Stimulated activated CD4-positive, alpha-beta T cell treated with anti-CD3 and anti-CD28 coated beads, TNF-alpha, amount 100 ng/mL, for 1 hour (primary cell): ENCODE data around the gene AP1M2.
"Not testable (repeated sequence)": the region's sequence is repeated elsewhere in the genome, so short reads cannot be mapped to it uniquely, and the experiment has no call there.

ENCODE experiments used
- DNase-seq, 3 donors: peaks; one replicate each; pipeline ENCODE4 v3.0.0-alpha.2; 2020; ENCODE audit warnings: low read depth in 3 of 3, low spot score in 1 of 3

AP1M2 gene

DNA sequence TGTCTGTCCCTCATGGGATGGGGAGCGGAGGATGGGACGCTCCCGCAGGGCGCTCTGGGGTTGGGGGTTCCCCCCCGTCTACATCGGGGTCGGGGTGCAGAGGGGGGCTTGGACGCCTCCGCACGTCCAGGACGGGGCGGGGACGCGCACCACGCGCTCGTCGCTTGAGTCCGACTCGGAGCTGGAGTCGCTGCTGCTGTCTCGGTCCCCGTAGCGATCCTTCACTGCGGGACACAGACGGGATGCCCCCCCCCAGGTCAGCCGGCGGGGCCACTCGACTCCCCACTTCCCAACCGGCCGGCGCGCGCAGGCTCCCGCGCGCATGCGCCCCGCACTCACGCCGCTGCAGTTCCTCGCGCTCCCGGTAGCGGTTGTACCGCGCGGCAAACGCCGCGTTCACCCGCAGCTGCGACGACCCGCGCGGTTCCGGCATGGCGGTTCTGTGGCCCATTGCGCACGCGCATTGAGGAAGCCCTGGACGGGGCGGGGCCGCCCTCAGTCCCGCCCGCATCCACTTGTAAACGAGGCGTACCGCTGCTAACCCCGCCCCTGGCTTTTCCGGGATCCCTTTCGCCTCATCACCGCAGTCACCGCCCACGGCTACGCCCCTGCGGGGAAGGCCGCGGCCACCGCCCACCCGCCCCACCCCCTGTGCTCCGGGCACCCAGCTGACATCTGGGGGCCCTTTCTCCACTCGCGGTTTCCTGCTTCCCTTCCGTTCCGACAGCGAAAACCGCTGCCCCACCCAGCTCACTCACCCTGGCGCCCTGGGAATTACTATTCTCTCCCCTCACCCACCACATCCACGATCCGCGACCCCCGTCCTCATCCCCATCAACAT lies 21.3 kb downstream of the AP1M2 start, which contains the start of gene KRI1:
Gene KRI1 (minus strand): TSS at position 444 of the 841 bp plus-strand sequence. CDS start 11 bp downstream, at position 433.
- DNase-seq, result peak; percentile 97 to 99 (median 98)

DNA sequence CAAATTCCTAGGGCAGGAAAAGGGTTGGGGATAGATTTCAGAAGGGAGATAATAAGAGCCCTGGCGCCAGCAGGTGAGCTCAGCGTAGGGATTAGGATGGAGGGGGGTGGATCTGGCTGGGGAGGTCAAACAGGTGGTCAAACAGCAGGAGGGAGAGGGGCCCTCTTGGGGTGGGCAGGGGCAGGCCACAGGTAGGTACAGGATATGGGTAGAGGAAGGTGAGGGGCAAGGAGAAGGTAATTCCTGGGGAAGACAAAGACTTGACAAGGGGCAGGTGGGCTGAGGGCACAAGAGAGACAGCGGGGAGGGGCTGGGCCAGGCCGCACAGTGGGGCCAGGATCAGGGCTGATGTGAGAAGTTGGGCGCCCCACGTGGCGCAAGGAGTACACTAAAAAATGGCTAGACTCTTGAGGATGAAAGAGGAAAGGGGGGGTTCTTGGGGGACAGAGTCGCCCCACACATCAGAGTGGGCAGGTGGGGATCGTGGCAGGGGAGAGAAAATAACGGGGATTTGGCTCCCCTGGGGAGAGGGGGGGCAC lies 22.0 kb downstream of the AP1M2 start:
- DNase-seq, result no peak

DNA sequence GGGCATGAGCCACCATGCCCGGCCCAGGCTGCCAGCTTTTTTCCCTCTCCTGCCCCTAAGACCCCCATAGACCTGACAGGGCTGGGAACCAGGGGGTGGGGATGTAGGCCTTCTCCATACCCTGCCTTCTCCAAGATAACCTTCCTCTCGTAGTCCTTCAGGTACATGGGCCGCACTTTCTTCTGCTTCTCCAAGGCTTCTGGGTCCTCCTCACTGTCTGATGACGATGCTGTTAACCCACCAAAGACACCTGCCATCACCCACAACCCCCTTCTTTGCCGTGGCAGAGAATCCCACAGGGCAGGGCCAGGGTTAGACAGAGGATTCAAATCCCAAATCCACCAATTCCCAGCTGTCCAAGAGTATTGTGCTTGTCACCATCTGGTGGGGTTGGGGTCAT lies 24.5 kb downstream of the AP1M2 start:
- no peak for DNase-seq

DNA sequence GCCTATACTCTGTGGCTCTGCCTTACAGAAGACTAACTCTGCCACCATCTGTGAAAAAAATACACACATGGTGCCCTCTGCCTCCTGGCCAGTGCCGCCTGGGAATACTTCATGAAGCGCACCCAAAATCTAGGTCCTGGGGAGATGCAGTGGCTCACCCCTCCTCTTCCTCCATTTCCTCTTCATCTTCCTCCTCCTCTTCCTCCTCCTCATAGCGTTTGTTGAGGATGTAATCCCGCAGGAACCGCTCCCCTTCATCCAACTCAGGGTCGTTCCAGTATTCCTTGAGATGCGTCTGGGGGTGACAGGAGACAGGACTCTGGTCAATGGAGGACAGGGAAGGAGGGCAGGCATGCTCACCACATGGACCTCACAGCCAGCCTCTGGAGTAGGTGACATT lies 27.0 kb downstream of the AP1M2 start:
- no peak for DNase-seq

DNA sequence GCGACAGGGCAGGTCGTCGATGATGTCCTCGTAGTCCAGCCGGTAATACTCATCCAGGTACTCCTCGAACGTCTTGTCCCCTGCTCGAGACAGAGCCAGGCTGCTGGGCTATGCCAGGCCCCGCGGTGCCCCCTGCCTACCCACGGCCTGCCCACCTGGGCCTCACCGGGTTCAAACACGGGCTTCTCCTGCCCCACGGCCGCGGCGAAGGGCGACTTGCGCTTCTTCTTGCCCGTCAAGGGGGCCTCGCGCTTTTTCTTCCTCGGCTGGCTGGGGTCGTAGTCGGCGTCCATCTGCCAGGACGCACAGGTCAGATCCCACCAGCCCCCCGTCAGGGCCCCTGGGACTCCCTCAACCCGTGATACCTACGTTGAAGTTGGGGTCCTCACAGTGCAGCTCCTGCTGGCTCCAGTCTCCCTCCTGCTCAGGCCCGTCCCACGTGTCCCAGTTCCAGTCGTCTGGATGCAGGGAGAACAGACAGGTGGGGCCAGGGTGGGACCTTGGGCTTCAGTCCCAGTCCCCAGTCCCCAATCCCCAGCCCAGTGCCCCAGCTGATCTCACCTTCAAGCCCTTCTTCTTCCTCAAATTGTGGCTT lies 29.4 kb downstream of the AP1M2 start:
- DNase-seq, result no peak

DNA sequence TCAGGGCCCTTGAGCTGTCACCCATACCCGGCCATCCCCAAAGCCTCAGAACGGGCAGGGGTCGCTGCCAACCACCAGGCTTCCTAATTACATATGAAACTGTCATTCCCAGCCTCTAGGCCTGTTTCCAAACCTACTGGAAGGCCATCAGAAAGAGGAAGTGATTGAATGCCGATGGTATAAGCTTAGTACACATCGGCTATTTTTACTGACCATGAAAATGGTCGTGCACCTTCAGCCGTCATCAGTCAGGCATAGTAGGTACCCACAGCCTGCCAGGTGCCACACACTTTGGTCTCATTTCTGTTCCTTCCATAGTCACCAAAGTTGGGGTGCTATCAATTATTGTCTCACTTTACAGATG lies 31.5 kb downstream of the AP1M2 start:
- DNase-seq, result no peak

DNA sequence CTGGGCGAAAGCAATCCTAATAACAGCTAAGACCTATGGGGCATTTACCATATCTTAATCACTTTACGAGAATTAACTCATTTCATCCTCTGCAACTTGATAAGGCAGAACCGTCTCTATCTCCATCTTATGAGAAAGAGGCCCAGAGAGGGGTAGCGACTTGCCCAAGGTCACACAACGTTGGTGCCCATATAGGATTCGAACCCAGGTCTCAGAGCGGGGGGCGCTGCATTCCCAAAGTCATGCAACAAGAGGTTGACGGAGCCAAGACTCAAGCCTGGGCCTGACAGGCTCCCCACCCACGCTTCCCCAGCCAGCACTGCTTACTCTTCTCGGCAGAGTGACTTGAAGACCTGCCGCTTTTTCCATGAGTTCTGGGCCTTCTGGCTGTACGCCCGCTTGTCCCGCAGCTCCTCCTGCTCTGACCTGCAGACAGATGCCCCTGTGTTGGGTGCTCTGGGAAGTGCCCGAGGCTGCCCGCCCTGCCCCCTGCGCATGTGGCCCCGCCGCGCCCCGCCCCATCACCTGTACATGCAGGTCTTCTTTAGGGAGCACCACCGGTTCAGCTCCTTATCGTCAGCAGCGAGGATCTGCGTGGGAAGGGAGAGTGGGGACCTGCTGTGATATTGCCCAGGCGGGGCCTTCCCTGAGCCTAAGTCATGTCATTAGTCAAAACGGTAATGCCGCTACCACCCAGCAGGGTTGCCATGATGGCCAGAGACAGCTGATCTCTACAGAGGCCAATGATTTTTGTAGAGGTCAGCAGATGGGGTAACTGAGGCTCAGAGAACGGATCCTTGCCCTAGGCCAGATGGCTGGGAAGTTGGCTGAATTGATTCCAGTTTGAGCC lies 32.1 kb downstream of the AP1M2 start:
- DNase-seq, result no peak

DNA sequence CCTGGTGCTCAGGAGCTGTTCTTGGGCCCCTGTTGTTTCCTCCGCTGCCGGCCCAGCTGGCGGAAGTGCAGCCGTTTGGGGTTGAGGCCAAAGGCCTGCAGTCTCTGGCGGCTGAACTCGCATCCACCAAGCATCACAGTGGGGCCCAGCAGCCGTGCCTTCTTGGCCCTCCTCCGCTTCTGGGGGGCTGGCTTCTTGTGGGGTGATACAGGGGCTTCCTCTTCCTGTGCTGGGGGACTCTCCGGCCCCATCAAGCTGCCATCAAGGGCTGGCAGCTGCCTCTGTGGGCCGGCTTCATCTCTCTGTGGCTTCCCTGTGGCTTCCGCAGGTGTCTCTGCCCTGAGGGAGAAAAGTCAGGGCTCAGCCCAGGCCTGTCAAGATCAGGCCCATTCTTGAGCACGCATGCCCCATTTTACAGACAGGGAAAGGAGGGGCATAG lies 33.1 kb downstream of the AP1M2 start:
- DNase-seq, result no peak

DNA sequence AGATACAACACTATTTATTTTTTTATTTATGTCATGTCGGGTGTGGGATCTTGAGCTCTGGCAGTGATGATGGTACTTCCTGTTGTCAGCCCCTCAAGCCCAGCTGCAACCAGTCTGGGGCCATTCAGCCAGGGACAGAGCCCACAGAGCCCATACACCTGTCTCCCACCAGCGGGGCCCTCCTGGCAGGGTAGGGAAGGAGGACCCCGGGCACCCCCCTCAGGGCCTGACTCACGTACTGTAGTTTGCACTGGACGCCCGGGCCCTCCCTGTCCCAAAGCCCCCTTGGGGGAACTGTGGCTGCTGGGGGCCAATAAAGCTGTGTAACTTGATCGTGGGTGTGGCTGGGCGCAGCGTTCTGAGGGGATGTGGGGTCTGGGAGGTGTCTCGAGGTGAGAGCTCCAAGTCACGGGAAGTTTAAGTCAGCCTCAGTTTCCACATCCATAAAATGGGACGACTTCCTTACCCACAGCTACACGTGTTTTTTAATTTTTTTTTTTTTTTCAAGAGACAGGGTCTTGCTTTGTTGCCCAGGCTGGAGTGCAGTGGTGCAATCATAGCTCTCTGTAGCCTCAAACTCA lies 33.9 kb downstream of the AP1M2 start:
- no peak for DNase-seq

DNA sequence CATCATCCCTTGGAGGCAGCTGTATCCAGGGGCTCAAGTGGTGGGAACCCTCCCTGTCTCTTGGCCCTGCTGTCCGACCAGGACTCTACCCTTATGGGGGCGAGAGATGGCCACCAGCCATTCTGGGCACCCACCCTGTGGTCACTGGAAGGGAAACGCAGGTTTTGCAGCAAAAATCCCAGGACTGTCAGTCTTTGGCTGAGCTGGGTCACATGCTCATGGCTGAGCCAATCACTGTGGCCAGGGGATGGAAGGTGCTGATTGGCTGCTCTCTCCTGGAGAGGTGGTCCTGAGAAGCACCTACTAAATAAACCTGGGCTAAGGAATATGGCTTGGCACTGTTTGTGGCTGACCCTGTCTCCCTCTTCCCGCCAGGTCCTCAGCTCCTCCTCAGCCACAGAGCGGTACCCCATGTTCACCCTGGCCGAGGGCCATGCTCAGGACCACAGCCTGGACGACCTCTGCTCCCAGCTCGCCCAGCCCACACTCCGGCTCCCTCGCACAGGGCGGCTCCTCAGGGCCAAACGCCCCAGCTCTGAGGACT lies 34.5 kb downstream of the AP1M2 start:
- no peak for DNase-seq

DNA sequence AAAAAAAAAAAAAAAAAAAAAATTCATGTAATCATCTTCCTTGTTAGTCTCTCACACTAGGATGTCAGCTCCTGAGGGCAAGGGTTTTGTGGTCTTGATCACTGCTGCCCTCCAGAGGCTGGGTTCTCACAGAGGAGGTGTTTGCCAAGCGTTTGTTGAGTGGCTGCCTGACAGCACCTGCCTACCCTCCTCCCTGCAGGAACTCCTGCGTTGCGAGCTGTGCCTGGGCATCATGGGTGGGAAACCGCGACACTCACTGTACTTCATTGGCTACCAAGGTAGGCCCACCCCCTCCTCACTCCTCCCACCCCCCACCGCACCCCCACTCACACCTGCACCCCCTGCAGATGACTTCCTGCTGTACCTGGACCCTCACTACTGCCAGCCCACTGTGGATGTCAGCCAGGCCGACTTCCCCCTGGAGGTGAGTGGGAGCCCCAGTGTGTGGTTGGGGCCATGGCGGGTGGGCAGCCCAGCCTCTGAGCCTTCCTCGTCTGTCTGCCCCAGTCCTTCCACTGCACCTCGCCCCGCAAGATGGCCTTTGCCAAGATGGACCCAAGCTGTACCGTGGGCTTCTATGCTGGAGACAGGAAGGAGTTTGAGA lies 35.3 kb downstream of the AP1M2 start:
- DNase-seq, result no peak

DNA sequence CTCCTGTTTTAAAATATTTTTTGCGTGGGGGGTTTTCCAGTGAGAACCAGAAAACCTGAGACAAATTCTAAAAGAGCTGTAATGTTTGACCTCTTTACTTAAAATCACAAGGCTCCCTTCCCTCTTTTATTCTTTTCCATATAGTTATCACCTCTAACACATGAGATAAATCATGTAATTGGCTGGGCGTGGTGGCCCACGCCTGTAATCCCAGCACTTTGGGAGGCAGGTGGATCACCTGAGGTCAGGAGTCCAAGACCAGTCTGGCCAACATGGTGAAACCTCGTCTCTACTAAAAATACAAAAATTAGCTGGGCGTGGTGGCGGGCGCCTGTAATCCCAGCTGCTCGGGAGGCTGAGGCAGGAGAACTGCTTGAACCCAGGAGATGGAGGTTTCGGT lies 36.1 kb downstream of the AP1M2 start:
- DNase-seq, result not testable (repeated sequence)

DNA sequence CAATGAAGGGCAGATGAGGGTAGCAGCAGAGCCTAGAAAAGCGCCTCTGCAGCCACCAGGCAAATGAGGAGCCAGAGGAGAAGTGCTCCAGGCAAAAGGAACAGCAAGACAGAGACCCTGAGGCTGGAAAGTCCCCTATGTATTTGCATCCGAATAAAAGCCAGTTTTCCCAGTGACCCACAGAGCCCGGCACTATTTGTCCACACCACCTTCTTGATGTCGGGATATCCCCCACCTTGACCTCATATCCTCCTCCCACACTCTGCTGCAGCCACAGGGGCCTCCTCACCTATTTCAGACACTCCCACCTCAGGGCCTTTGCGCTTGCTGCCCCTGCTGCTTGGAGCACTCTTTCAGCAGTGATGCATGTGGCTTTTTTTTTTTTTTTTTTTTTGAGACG lies 36.8 kb downstream of the AP1M2 start:
- DNase-seq, result no peak

DNA sequence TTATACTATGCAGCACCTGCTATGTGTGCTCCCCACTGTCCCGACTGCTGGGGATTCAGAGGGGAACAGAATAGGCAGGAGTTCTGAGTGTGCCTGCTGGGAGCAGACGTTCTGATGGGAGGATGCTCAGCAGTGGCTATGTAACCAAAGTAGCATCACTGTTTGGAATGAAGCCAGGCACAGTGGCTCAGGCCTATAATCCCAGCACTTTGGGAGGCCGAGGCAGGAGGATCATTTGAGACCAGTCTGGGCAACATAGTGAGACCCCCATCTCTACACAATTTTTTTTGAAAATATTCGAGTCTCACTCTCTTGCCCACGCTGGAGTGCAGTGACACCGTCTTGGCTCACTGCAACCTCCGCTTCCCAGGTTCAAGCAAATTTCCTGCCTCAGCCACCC lies 37.4 kb downstream of the AP1M2 start:
- DNase-seq, result no peak

DNA sequence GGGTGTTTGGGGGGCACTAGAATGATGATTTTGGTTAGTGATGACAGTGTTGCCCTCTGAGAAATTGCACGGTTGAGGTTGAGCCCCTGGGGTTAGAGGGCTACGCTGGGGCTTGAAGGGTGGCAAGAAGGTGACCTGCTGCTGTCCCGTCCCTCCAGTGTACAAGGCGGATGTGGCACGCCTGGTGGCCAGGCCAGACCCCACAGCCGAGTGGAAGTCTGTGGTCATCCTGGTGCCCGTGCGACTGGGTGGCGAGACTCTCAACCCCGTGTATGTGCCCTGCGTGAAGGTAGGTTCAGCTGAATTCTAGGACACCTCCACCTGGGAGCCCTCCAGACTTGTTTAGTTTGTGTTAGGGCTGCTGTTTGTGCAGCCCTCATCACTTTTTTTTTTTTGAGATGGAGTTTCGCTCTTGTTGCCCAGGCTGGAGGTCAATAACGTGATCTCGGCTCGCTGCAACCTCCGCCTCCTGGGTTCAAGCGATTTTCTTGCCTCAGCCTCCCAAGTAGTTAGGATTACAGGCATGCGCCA lies 38.3 kb downstream of the AP1M2 start:
- no peak for DNase-seq

DNA sequence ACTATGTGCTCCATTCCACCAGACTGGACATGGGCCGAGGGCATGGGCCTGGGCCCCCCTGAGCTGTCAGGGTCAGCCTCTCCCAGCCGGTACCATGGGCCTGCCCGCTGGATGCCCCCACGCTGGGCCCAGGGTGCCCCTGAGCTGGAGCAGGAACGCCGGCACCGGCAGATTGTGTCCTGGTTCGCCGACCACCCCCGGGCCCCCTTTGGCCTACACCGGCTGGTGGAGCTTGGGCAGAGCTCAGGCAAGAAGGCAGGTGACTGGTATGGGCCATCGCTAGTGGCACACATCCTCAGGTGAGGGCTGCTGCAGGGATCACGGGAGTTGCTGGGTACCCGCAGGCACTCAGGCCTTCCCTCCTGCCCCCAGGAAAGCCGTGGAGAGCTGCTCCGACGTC lies 40.3 kb downstream of the AP1M2 start:
- no peak for DNase-seq

DNA sequence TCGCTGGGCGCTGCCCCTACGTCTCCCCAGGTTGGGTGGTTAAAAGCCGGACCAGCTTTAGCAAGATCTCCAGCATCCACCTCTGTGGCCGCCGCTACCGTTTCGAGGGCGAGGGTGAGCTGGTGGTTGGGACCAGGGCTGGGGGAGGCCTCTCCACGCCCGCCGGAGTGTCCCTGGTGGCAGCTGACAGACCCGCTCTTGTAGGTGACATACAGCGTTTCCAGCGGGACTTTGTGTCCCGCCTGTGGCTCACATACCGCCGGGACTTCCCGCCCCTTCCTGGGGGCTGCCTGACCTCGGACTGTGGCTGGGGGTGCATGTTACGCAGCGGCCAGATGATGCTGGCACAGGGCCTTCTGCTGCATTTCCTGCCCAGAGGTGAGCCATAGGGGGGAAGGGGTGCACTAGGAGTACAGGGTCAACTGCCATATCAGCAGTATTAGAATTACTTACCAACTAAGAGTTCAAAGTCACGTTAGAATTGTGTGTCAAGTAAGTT lies 42.3 kb downstream of the AP1M2 start:
- DNase-seq, result no peak

DNA sequence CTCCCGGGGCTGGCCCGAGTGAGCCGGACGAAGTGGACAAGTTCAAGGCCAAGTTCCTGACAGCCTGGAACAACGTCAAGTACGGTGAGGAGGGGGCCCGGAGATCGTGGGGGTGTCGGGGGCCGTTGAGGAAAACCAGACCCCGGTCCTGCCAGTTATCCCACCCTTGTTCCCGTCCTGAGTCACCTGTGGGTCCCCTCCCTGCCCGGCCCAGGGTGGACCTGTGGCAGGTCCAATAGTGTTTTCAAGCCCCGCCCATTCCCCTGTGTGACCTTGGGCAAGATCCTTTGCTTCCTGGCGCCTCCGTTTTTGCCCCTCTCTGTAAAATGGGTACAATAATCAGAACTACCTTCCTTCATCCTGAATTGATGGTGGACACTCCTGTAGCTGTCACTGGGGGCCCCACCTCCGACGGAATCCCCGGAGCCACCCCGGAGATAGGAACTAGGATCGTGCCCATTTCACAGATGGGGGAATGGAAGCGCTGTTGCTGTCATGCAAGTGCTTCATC lies 42.8 kb downstream of the AP1M2 start:
- no peak for DNase-seq

DNA sequence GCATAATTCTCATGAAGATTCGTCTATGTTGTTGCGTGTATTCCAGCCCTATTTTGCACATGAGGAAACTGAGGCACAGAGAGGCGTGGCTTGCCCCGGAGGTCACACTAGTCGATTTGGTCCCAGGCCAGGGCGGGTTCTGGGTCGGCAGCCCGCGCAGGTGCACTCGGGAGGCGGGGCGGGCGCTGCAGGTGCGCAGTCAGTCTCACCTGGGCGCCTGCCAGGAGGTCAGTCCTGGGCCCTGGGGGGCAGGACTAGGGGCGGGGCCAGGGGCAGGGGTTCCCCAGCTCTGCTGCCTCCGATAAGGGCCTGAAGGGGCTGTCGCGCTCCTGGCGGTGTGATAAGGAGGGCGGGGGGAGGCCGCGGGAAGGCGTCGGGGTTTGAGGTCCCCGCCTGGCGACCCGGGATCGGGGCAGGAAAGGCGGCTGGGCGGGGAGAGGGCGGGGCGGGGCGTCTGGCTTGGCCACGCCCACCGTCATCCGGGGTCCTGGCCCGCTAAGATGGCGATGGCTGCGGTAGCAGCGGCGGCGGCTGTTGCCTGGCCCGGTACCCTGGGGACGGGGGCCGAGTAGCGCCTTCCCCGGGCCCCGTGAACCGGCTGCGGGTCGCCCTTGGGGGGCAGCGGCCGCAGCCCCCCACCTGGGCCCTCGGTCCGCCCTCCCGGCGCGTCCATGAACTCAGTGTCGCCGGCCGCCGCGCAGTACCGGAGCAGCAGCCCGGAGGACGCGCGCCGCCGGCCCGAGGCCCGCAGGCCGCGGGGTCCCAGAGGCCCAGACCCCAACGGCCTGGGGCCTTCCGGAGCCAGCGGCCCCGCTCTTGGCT lies 43.5 kb downstream of the AP1M2 start, which contains the start of gene ATG4D:
Gene ATG4D (plus strand): TSS at position 485 of the 822 bp plus-strand sequence. CDS start 187 bp downstream, at position 672.
- DNase-seq, result peak; percentile 47 to 80 (median 65)
